ENCODE measurements around the gene RAPH1. TPM values are rescaled to one million over a fixed set of nuclear protein-coding genes. Genes with fewer than 3 reads are reported as not detected.
"Not testable (repeated sequence)": the region's sequence is repeated elsewhere in the genome, so short reads cannot be mapped to it uniquely, and the experiment has no call there.

Gene RAPH1
- total and polyA plus RNA-seq, 9 of the 15 experiments (the other 6 are each of a cell fraction or from before 2014, with no cell fraction given) = 0.07 to 0.71 (median 0.27) TPM

- no peak for TF ChIP-seq CREB3L1 (IDR thresholded peaks at IDR 0.05; ENCODE audit: borderline replicate concordance, low read depth)
- no peak for TF ChIP-seq ZNF318 (IDR thresholded peaks at IDR 0.05; ENCODE audit: borderline replicate concordance in 1 of 2, low read depth in 1 of 2)
- TF ChIP-seq POLR2AphosphoS5 (IDR thresholded peaks at IDR 0.05; ENCODE audit: control insufficient read depth, insufficient read depth, low read depth, low read length) = no peak
- TF ChIP-seq ARID1B (IDR thresholded peaks at IDR 0.05) = no peak
- no peak for TF ChIP-seq PHTF2 (CRISPR knock-in tag; IDR thresholded peaks at IDR 0.05)
- no peak for TF ChIP-seq ZNF695 (CRISPR knock-in tag; IDR thresholded peaks at IDR 0.05)
Measured at GRCh38 chr2:203510256-203510940, 24.7 kb downstream of the RAPH1 start (continued).

GRCh38 chr2:203503460-203503859, 31.6 kb downstream of the RAPH1 start:
- H4K20me1 ChIP-seq (replicated peaks; ENCODE audit: control insufficient read depth, insufficient read depth, low read length); H3K4me2 ChIP-seq (ENCODE audit: insufficient read depth, low read length); H3K4me3 ChIP-seq; H3K79me2 ChIP-seq (ENCODE audit: control insufficient read depth, insufficient read depth, low read length); H3K27ac ChIP-seq (ENCODE audit: extremely low read depth, low read depth, low read length); H3K4me1 ChIP-seq (replicated peaks in 1 of 2; ENCODE audit: control insufficient read depth in 2 of 2, insufficient read depth in 2 of 2, low read length in 2 of 2); POLR2A ChIA-PET; in situ Hi-C loops (cut with MboI); H3K27me3 ChIP-seq (ENCODE audit: control insufficient read depth in 2 of 2, insufficient read depth in 2 of 2, low read length in 2 of 2); BruUV-seq (replicated peaks); H3K9me1 ChIP-seq (ENCODE audit: control insufficient read depth, insufficient read depth, low read length); H2AFZ ChIP-seq (ENCODE audit: low read depth, low read length); intact Hi-C loops (cut with micrococcal nuclease); DNase-seq (ENCODE audit: extremely low read depth in 1 of 4, low spot score in 3 of 4); H3K9me3 ChIP-seq (replicated peaks; ENCODE audit: control insufficient read depth, insufficient read depth, low read depth, low read length); H3K36me3 ChIP-seq (ENCODE audit: control insufficient read depth, insufficient read depth, low read length); ATAC-seq; H3K9ac ChIP-seq (ENCODE audit: insufficient read depth in 1 of 2, low read depth in 2 of 2, low read length in 2 of 2); CTCF ChIA-PET (ENCODE audit: low intra/inter-chr PET ratio); FAIRE-seq: not testable (repeated sequence)
- 0% methylated on average over 1 of the region's 1 CpG for WGBS (ENCODE audit: insufficient coverage, low coverage, missing lambda C conversion rate)

Measured in K562 (cell line).